Measurements from ENCODE around the gene DYNC2I2.
A peak's percentile ranks its signal among the peaks of the same experiment; 100 is the strongest.
"Not testable (repeated sequence)": the region's sequence is repeated elsewhere in the genome, so short reads cannot be mapped to it uniquely, and the experiment has no call there.

DYNC2I2 gene

DNA sequence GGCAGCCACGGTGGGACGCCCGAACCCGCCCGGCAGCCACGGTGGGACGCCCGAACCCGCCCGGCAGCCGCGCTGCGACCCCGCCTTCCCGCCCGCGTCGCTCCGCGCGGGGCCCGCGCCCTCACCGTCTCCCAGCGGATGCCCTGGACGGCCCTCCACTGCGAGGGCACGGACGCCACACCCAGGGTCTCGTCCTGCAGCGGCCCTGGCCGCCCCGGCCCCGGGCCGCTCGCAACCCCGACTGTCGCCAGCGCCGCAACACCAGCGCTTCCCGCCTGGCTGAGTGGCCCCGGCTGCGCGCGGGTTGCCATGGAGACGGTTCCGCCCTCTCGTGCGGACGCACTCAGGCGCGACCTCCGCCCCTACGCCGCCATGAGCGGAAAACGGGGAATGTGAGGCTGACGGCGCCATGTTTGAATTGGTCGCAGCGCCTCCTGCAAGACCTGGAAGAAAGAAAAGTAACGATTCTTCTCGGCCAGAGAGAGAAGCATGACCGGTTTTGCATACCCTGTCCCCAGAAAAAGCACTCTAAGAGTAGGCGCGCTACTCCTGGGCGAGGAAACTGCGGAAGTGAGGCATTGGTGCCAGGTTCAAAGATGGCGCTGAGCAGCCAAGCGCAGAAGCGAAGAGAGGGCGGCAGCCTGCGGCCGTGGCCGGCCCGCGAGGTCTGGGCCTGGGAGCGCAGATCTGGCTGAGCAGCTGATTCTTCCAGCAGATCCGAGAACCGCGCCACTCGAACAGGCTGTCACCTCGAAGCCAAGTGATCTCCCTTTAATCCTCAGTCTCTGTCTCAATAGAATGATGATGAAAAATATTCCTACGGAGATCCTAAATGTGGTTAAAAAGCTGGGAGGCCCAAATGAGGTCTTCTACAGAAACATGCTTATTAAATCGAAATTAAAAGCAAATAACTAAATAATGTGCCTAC is at the start of gene DYNC2I2:
Gene DYNC2I2, minus strand, starts transcription at position 432 of the 928 bp plus-strand sequence. Its CDS starts 121 bp downstream, at position 311.
- peak within 1 kb of the TSS; percentile 71 for H3K4me3 ChIP-seq (ENCODE audit: low read depth, low read length)
- H3K9me3 ChIP-seq (ENCODE audit: control insufficient read depth, insufficient read depth, low read length): no peaks in the 10 kb centered on the region
- H3K27me3 ChIP-seq (ENCODE audit: control insufficient read depth, insufficient read depth, low read length): no peaks in the 10 kb centered on the region
- peak within 1 kb of the TSS; percentile 99 for H3K27ac ChIP-seq (ENCODE audit: low read depth, low read length)
- H3K4me1 ChIP-seq (ENCODE audit: control insufficient read depth, insufficient read depth, low read length): no peaks in the 10 kb centered on the region
- H3K9ac ChIP-seq (ENCODE audit: low read depth, low read length): peak within 1 kb of the TSS; percentile 100
- peaks cover 3% of the 10 kb centered on the region; the same call in 1 of the 2 replicates for H3K36me3 ChIP-seq (ENCODE audit: control insufficient read depth, insufficient read depth, low read length)

DNA sequence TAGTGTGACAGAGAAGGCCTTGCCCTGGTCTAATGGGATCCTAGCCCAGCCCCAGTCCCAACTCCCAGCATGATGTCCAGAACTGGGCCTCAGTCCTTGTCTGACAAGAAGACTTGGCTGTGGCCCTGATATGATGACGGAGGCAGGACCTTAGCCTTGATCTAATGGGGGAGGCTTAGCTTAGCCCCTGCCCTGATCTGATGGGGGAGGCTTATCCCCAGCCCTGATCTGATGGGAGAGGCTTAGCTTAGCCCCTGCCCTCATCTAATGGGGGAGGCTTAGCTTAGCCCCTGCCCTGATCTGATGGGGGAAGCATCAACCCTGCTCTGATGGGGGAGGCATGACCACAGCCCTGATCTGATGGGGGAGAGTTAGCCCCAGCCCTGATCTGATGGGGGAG is 49.4 kb upstream of the DYNC2I2 start:
- H3K4me1 ChIP-seq (ENCODE audit: control insufficient read depth, insufficient read depth, low read length): no peaks in the 10 kb centered on the region
- H3K27ac ChIP-seq (ENCODE audit: low read depth, low read length): no peak overlapping the region
- H3K9me3 ChIP-seq (ENCODE audit: control insufficient read depth, insufficient read depth, low read length): no peaks in the 10 kb centered on the region
- no peak overlapping the region for H3K4me3 ChIP-seq (ENCODE audit: low read depth, low read length)
- no peaks in the 10 kb centered on the region for H3K27me3 ChIP-seq (ENCODE audit: control insufficient read depth, insufficient read depth, low read length)
- no peak overlapping the region for H3K9ac ChIP-seq (ENCODE audit: low read depth, low read length)
- H3K36me3 ChIP-seq (ENCODE audit: control insufficient read depth, insufficient read depth, low read length): peaks cover 13% of the 10 kb centered on the region

DNA sequence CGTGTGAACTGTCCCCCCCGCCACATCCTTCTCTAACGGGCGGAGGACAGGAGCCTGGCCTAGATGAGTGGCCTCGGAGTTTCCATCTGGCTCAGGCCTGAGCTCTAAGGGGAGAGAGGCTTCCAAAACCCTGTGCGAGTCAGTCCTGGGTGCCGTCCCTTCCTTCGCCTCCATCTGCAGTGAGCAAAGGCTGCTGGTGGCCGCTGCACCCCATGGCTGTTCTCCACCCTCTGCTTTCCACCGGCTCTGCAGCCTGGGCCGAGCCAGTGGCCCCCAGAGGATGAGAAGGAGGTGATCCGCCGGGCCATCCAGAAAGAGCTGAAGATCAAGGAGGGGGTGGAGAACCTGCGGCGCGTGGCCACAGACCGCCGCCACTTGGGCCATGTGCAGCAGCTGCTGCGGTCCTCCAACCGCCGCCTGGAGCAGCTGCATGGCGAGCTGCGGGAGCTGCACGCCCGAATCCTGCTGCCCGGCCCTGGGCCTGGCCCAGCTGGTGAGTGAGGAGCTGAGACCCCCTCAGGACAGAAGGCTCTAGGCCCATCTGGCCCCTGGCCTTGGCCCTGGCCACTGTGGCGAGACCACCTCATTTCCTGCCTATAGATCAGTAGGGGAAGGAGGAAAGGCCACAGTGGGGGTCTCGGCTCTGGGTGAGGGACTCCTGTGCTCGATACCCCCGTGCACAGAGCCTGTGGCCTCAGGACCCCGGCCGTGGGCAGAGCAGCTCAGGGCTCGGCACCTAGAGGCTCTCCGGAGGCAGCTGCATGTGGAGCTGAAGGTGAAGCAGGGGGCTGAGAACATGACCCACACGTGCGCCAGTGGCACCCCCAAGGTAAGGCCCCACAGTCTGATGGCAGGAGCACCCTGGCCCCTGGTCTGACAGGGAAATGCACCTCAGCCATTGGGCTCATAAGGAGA is 48.7 kb upstream of the DYNC2I2 start:
- no peak overlapping the region for H3K27ac ChIP-seq (ENCODE audit: low read depth, low read length)
- H3K9me3 ChIP-seq (ENCODE audit: control insufficient read depth, insufficient read depth, low read length): no peaks in the 10 kb centered on the region
- H3K27me3 ChIP-seq (ENCODE audit: control insufficient read depth, insufficient read depth, low read length): no peaks in the 10 kb centered on the region
- peaks cover 13% of the 10 kb centered on the region for H3K36me3 ChIP-seq (ENCODE audit: control insufficient read depth, insufficient read depth, low read length)
- H3K9ac ChIP-seq (ENCODE audit: low read depth, low read length): no peak overlapping the region
- no peaks in the 10 kb centered on the region for H3K4me1 ChIP-seq (ENCODE audit: control insufficient read depth, insufficient read depth, low read length)
- no peak overlapping the region for H3K4me3 ChIP-seq (ENCODE audit: low read depth, low read length)

DNA sequence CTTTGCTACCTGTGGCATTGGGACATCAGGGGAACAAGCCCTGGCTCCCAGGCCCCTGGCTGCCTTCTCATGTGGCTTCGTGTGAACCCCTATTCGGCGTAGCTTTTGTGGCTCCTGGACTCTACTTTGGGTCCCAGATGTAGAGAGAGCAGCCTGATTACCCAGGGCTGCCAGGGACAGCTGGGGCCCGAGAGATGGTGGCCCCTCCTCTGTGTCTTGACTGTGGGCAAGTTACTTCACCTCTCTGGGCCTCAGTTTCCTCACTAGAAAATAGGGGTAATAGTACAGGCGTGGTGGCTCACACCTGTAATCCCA is 47.7 kb upstream of the DYNC2I2 start:
- Histone ChIP-seq H3K9ac (ENCODE audit: low read depth, low read length) (no peak overlapping the region), H3K36me3 (ENCODE audit: control insufficient read depth, insufficient read depth, low read length) (peaks cover 13% of the 10 kb centered on the region), H3K9me3 (ENCODE audit: control insufficient read depth, insufficient read depth, low read length) (no peaks in the 10 kb centered on the region), H3K4me3 (ENCODE audit: low read depth, low read length) (no peak overlapping the region), H3K27me3 (ENCODE audit: control insufficient read depth, insufficient read depth, low read length) (no peaks in the 10 kb centered on the region), H3K27ac (ENCODE audit: low read depth, low read length) (no peak overlapping the region), H3K4me1 (ENCODE audit: control insufficient read depth, insufficient read depth, low read length) (no peaks in the 10 kb centered on the region)

- H3K9ac ChIP-seq (ENCODE audit: low read depth, low read length): no peak overlapping the region
- peak overlapping the region; percentile 81 for H3K4me3 ChIP-seq (ENCODE audit: low read depth, low read length)
- no peaks in the 10 kb centered on the region for H3K9me3 ChIP-seq (ENCODE audit: control insufficient read depth, insufficient read depth, low read length)
- peaks cover 13% of the 10 kb centered on the region for H3K36me3 ChIP-seq (ENCODE audit: control insufficient read depth, insufficient read depth, low read length)
- H3K27me3 ChIP-seq (ENCODE audit: control insufficient read depth, insufficient read depth, low read length): no peaks in the 10 kb centered on the region
- H3K27ac ChIP-seq (ENCODE audit: low read depth, low read length): no peak overlapping the region
- no peaks in the 10 kb centered on the region for H3K4me1 ChIP-seq (ENCODE audit: control insufficient read depth, insufficient read depth, low read length)
Observed at GRCh38 chr9:128703616-128704355, 47.1 kb upstream of the DYNC2I2 start.

DNA sequence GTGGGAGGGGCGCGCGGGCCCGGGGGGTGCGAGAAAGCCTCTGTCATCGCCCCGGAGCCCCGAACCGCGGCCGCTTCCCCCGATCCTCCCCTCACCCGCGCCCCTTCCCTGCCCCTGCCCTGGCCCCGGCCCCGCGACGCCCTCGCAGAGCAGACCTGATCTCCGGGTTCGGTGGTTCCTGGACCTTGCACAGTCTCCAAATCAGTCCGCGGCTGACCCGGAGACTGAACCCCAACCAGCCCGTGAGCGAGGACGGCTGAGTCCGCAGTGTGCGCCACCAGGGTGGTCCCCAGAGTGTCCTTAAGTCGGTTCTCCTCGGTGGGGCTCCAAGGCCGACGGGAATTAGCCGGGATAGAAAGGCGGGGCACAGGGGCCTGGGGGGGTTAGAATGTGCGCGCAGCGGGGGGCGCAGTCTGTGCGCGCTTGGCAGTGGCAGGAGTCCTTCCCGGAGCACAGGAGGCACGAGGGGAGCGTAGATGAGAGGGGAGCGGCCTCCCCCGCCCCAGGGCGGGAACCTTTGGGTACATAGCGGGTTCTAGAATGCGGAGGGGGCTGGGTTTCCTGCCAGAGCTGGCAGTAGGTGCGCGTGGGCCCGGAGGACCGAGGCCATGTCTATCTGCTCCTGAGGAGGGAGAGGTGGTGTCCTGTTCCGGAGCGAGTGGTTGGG is 46.4 kb upstream of the DYNC2I2 start:
- Histone ChIP-seq H3K9me3 (ENCODE audit: control insufficient read depth, insufficient read depth, low read length) (no peaks in the 10 kb centered on the region), H3K36me3 (ENCODE audit: control insufficient read depth, insufficient read depth, low read length) (peaks cover 13% of the 10 kb centered on the region), H3K4me3 (ENCODE audit: low read depth, low read length) (peak overlapping the region; percentile 81), H3K4me1 (ENCODE audit: control insufficient read depth, insufficient read depth, low read length) (no peaks in the 10 kb centered on the region), H3K9ac (ENCODE audit: low read depth, low read length) (no peak overlapping the region; the same call in 1 of the 2 replicates), H3K27ac (ENCODE audit: low read depth, low read length) (peak overlapping the region; percentile 67), H3K27me3 (ENCODE audit: control insufficient read depth, insufficient read depth, low read length) (no peaks in the 10 kb centered on the region)

DNA sequence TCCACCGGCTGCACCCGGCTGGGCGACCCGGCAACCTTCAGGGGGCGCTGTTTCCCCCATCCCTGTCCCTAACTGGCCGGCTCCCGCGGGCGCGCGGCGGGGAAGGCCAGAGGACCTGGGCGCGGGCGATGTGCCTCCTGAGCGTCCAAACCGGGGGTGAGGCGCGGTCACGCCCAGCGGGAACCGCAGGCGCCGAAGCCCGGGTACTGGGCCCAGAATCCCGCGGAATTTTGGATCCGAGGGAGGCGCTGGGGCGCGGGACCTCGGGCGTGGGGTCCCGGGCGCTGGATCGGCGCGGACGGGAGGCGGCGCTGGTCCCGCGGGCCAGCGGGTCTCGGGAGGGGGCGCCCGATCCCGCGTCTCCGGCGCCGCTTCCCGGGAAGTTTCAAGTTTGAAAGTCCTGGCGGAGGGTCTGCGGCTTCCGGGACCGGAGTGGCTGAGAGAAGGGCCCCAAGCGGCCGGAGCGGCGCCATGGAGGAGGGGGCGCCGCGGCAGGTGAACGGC is 45.9 kb upstream of the DYNC2I2 start, which contains the start of gene PKN3:
Gene PKN3, plus strand, starts transcription at position 59 of the 504 bp plus-strand sequence. Its CDS starts 413 bp downstream, at position 472.
- Histone ChIP-seq H3K27ac (ENCODE audit: low read depth, low read length) (peak within 1 kb of the TSS; percentile 67), H3K9ac (ENCODE audit: low read depth, low read length) (peak within 1 kb of the TSS; percentile 63)

DNA sequence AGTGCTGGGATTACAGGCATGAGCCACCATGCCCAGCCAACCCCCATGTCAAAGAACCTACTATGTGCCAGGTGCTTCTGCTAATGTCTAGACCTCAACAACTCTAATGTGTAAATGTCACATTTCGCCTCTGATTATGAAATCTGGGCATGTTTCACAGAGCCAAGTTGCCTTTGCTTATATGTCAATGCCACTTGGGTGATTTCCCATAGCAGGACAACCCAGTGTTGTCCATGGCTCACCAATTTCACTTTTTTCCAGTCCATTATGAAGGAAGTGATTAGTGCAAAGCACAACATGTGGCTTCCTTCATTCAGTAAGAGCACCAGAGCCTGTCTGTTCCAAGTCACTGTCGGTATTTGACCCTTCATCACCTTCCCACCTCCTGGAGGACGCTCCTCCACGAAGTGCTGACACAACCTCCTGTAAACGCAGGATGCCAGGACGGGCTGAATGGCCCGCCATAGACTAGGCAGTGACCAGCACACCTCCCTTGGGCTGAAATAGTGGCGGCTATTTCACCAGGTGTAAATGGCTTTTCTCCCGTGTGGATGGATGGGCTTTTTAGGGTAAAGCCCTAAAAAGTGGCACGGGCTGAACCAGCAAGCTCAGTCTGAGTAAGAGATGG is 44.7 kb upstream of the DYNC2I2 start:
- no peaks in the 10 kb centered on the region for H3K4me1 ChIP-seq (ENCODE audit: control insufficient read depth, insufficient read depth, low read length)
- no peak overlapping the region for H3K9ac ChIP-seq (ENCODE audit: low read depth, low read length)
- no peaks in the 10 kb centered on the region for H3K9me3 ChIP-seq (ENCODE audit: control insufficient read depth, insufficient read depth, low read length)
- no peak overlapping the region for H3K4me3 ChIP-seq (ENCODE audit: low read depth, low read length)
- H3K27me3 ChIP-seq (ENCODE audit: control insufficient read depth, insufficient read depth, low read length): no peaks in the 10 kb centered on the region
- H3K36me3 ChIP-seq (ENCODE audit: control insufficient read depth, insufficient read depth, low read length): peaks cover 15% of the 10 kb centered on the region
- H3K27ac ChIP-seq (ENCODE audit: low read depth, low read length): no peak overlapping the region

More for the DNA sequence above, 45.9 kb upstream of the DYNC2I2 start, which contains the start of gene PKN3:
- Histone ChIP-seq H3K36me3 (ENCODE audit: control insufficient read depth, insufficient read depth, low read length) (peaks cover 11% of the 10 kb centered on the region), H3K4me1 (ENCODE audit: control insufficient read depth, insufficient read depth, low read length) (no peaks in the 10 kb centered on the region), H3K9me3 (ENCODE audit: control insufficient read depth, insufficient read depth, low read length) (no peaks in the 10 kb centered on the region), H3K27me3 (ENCODE audit: control insufficient read depth, insufficient read depth, low read length) (no peaks in the 10 kb centered on the region), H3K4me3 (ENCODE audit: low read depth, low read length) (peak within 1 kb of the TSS; percentile 81)

GRCh38 chr9:128699096-128699795 is 42.6 kb upstream of the DYNC2I2 start:
- H3K27ac ChIP-seq (ENCODE audit: low read depth, low read length); H3K4me3 ChIP-seq (ENCODE audit: low read depth, low read length); H3K4me1 ChIP-seq (ENCODE audit: control insufficient read depth, insufficient read depth, low read length); H3K9ac ChIP-seq (ENCODE audit: low read depth, low read length); H3K27me3 ChIP-seq (ENCODE audit: control insufficient read depth, insufficient read depth, low read length); H3K9me3 ChIP-seq (ENCODE audit: control insufficient read depth, insufficient read depth, low read length): not testable (repeated sequence)
- H3K36me3 ChIP-seq (ENCODE audit: control insufficient read depth, insufficient read depth, low read length): peaks cover 25% of the 10 kb centered on the region

All from HUES48 (cell line).